D721Med (cell line): Measurements from ENCODE around the gene ANO4.

ENCODE experiments used
- DNase-seq: peaks from one replicate; pipeline ENCODE4 v3.0.0; 2011; ENCODE audit warnings: low spot score; ENCODE audit not compliant: insufficient read length
- FAIRE-seq: peaks from 2 replicates; lab custom pipeline; 2011; peaks lifted over from hg19 to GRCh38; lab: Jason Lieb, UNC
- CTCF ChIP-seq: IDR thresholded peaks from 2 replicates; pipeline ENCODE4 v1.5.1; 2012; ENCODE audit warnings: mild to moderate bottlenecking, control low read depth; ENCODE audit not compliant: insufficient read depth; ENCODE audit errors: missing control alignments

The ANO4 gene

DNA sequence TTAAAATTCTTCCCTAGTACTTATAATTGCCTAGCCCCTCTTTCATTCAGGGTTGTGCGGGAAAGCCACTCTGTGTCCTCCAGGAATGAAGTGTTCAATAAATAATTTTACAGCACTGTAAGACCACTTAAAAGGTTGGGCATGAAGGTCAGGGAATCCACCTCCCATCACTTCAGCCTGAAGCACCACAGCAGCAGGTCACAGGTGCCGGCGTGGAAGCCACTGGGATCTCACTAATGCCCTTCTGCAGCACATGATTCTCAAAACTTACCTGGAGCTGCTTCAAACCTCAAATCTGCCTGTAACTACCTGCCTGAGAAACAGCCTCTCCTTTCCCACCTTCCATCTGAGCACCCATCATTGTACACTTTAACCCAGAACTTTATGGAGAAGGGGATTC is 159.5 kb downstream of the ANO4 start:
- no peak for DNase-seq
- TF ChIP-seq CTCF: no peak
- FAIRE-seq: no peak

GRCh38 chr12:100955139-100955538 is 160.6 kb downstream of the ANO4 start:
- no peak for DNase-seq
- TF ChIP-seq CTCF: no peak

DNA sequence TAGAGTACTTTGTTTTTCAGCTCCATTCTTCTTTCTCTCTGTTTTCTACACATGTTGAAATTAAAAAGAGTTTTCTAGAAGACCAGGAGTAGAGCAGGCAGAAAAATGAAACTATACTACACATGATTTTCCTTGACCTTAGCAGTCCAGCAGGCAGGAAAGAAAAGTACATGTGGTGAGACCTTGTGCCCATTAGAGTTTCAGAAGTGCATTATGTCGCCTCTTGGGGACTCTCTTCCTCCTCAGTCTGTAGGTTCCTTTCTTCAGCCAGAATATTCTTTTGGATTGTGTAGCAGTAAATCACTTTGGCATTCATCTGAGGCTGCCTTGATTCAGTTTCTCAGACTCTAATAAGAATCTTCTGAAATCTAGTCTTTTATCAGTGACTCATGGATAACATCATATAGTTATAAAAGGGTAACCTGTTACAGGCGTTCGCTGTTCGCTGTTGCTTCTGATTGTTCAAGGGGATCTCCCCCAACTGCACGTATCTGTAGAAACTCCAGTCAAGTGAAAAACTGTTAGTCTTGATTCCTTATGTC is 161.8 kb downstream of the ANO4 start:
- DNase-seq (no peak), FAIRE-seq (no peak)
- no peak for TF ChIP-seq CTCF

More at GRCh38 chr12:100955139-100955538, 160.6 kb downstream of the ANO4 start:
- no peak for FAIRE-seq

DNA sequence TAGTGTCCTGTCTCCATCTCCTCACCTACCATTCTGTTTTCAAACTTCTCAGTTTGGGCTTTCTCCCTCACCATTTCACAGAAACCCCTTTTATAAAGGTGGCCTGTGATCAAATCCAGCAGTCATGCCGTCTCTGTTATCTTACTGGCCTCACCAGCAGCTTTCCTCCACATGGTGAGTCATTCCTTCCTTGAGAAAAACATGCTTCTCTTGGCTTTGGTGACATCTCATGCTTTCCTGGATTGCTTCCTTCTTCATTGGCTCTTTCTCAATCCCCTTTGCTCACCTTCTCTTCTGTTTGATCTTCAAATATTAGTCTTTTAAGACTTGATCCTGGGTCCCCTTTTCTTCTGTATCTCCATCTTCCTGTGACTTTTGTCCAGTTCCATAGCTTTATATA is 164.9 kb downstream of the ANO4 start:
- no peak for DNase-seq
- FAIRE-seq: no peak
- no peak for TF ChIP-seq CTCF

GRCh38 chr12:100962086-100962712 is 167.6 kb downstream of the ANO4 start:
- DNase-seq (no peak), FAIRE-seq (no peak)
- TF ChIP-seq CTCF: no peak

GRCh38 chr12:100963381-100963780 is 168.8 kb downstream of the ANO4 start:
- FAIRE-seq (no peak), DNase-seq (no peak)
- TF ChIP-seq CTCF: no peak

- DNase-seq: no peak
- FAIRE-seq: no peak
- TF ChIP-seq CTCF: no peak
Observed at GRCh38 chr12:100964028-100964427, 169.5 kb downstream of the ANO4 start.
